ENCODE results near the gene RCBTB2.

- no peak for TF ChIP-seq CTCF (IDR thresholded peaks at IDR 0.05)
- no peak for TF ChIP-seq POLR2A (IDR thresholded peaks at IDR 0.05)
- TF ChIP-seq EP300 (IDR thresholded peaks at IDR 0.05): no peak
Observed at GRCh38 chr13:48505012-48505411, 27.9 kb downstream of the RCBTB2 start.
